ENCODE data around the gene GMDS. TPM values are rescaled to one million over a fixed set of nuclear protein-coding genes. Genes with fewer than 3 reads are reported as not detected.

GMDS gene
- total and polyA plus RNA-seq, 2 of the 13 experiments (the other 11 are each of a cell fraction or from before 2014, with no cell fraction given): 64.4 to 112 TPM

GRCh38 chr6:2225422-2226392 is 19.7 kb downstream of the GMDS start (continued):
- TF ChIP-seq SP5 (CRISPR knock-in tag; IDR thresholded peaks at IDR 0.05; ENCODE audit: borderline replicate concordance, low read depth): peak; percentile 74; the same call in 1 of the 2 replicates
- TF ChIP-seq SALL2 (CRISPR knock-in tag; IDR thresholded peaks at IDR 0.05): peak; percentile 56; the same call in 1 of the 2 replicates
- no peak for TF ChIP-seq ZFP36L2 (CRISPR knock-in tag; IDR thresholded peaks at IDR 0.05)
- peak; percentile 52 for TF ChIP-seq SKI (IDR thresholded peaks at IDR 0.05; ENCODE audit: partially characterized antibody)
- TF ChIP-seq PAX8 (CRISPR knock-in tag; IDR thresholded peaks at IDR 0.05; ENCODE audit: borderline replicate concordance): no peak
- TF ChIP-seq FOXC1 (CRISPR knock-in tag; IDR thresholded peaks at IDR 0.05; ENCODE audit: borderline replicate concordance): no peak
- TF ChIP-seq XRCC5 (optimal IDR thresholded peaks at IDR 0.05; ENCODE audit: low read length): peak; percentile 13
- no peak for TF ChIP-seq ARID2 (CRISPR knock-in tag; IDR thresholded peaks at IDR 0.05; ENCODE audit: borderline replicate concordance)
- 0 out of 2 replicates have a peak, but pooled peaks have one; percentile 11 for TF ChIP-seq MAX (IDR thresholded peaks at IDR 0.05)
- TF ChIP-seq ZEB1 (IDR thresholded peaks at IDR 0.05; ENCODE audit: insufficient replicate concordance, low read depth): peak; percentile 70
- TF ChIP-seq CEBPB (IDR thresholded peaks at IDR 0.05; ENCODE audit: borderline replicate concordance, low read depth, low read length): peak; percentile 96
- TF ChIP-seq ZNF570 (CRISPR knock-in tag; IDR thresholded peaks at IDR 0.05; ENCODE audit: borderline replicate concordance): no peak
- TF ChIP-seq HNRNPLL (IDR thresholded peaks at IDR 0.05; ENCODE audit: low read depth, low read length, poor library complexity, severe bottlenecking): no peak
- no peak for TF ChIP-seq KAT7 (CRISPR knock-in tag; IDR thresholded peaks at IDR 0.05; ENCODE audit: borderline replicate concordance)
- TF ChIP-seq MAFF (IDR thresholded peaks at IDR 0.05; ENCODE audit: low read depth, low read length): no peak
- TF ChIP-seq ELF4 (CRISPR knock-in tag; IDR thresholded peaks at IDR 0.05; ENCODE audit: borderline replicate concordance): peak; percentile 96
- 0 out of 2 replicates have a peak, but pooled peaks have one; percentile 14 for TF ChIP-seq RNF219 (CRISPR knock-in tag; IDR thresholded peaks at IDR 0.05)
- TF ChIP-seq REL (CRISPR knock-in tag; conservative IDR thresholded peaks at IDR 0.05): no peak
- TF ChIP-seq JUND (CRISPR knock-in tag; IDR thresholded peaks at IDR 0.05): peak; percentile 87
- no peak for TF ChIP-seq ZSCAN22 (CRISPR knock-in tag; IDR thresholded peaks at IDR 0.05)
- TF ChIP-seq SP4 (CRISPR knock-in tag; IDR thresholded peaks at IDR 0.05): no peak; the same call in 1 of the 2 replicates
- TF ChIP-seq NFRKB (IDR thresholded peaks at IDR 0.05): no peak
- no peak for TF ChIP-seq LRRFIP1 (CRISPR knock-in tag; conservative IDR thresholded peaks at IDR 0.05)
- no peak for TF ChIP-seq BATF2 (CRISPR knock-in tag; IDR thresholded peaks at IDR 0.05)
- peak in 1 of 2 experiments; percentile 39; a peak in 1 of 4 replicates for TF ChIP-seq POLR2A (IDR thresholded peaks at IDR 0.05; ENCODE audit: insufficient read depth in 1 of 2, low read depth in 2 of 2, low read length in 2 of 2)
